ENCODE measurements around the gene PRSS1. TPM values are rescaled to one million over a fixed set of nuclear protein-coding genes. Genes with fewer than 3 reads are reported as not detected.

PRSS1 gene
- total and polyA plus RNA-seq, 2 experiments from 2014 or later: not detected

DNA sequence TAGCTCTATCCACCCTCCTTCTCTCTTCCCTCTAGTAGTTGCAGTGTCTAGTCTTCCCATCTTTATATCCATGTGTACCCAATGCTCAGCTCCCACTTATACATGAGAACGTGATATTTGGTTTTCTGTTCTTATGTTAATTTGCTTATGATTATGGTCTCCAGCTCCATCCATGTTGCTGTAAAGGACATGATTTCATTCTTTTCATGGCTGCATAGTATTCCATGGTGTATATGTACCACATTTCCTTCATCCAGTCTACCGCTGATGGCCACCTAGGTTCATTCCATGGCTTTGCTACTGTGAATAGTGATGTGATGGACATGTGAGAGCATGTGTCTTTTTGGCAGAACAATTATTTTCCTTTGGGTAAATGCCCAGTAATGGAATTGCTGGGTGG lies 28.0 kb downstream of the PRSS1 start:
- no peak overlapping the region for H3K4me3 Mint-ChIP-seq
- Histone ChIP-seq H3K36me3 (ENCODE audit: insufficient read depth) (no peaks in the 10 kb centered on the region), H3K9me2 (ENCODE audit: insufficient read depth) (no peaks in the 10 kb centered on the region), H3K4me2 (no peak overlapping the region), H3K27ac (ENCODE audit: low read depth) (no peak overlapping the region), H3F3A (replicated peaks; ENCODE audit: low read depth) (no peaks in the 10 kb centered on the region), H3K79me2 (replicated peaks; ENCODE audit: insufficient read depth) (no peaks in the 10 kb centered on the region), H4K20me1 (replicated peaks; ENCODE audit: insufficient read depth) (no peaks in the 10 kb centered on the region), H3K4me3 (no peak overlapping the region), H2AFZ (no peak overlapping the region), H3K4me1 (ENCODE audit: insufficient read depth) (no peaks in the 10 kb centered on the region), H3K27me3 (ENCODE audit: insufficient read depth) (no peaks in the 10 kb centered on the region)
- no peaks in the 10 kb centered on the region; the same call in 1 of the 3 replicates for H3K9me3 Mint-ChIP-seq
- H3K27ac Mint-ChIP-seq: no peak overlapping the region
- no peaks in the 10 kb centered on the region for H3K4me1 Mint-ChIP-seq
- DNase-seq (ENCODE audit: low spot score) (no peak), ATAC-seq (no peak)
- no peaks in the 10 kb centered on the region; the same call in 2 of the 3 replicates for H3K36me3 Mint-ChIP-seq (ENCODE audit: low read depth)
- H3K27me3 Mint-ChIP-seq (ENCODE audit: insufficient read depth, low read depth, poor library complexity): peaks cover 4% of the 10 kb centered on the region
- TF ChIP-seq ETS1 (IDR thresholded peaks at IDR 0.05) (no peak), ZNF331 (CRISPR knock-in tag; IDR thresholded peaks at IDR 0.05; ENCODE audit: low read depth) (no peak), JUNB (IDR thresholded peaks at IDR 0.05; ENCODE audit: unreplicated experiment) (no peak), EZH2phosphoT487 (IDR thresholded peaks at IDR 0.05; ENCODE audit: unreplicated experiment) (no peak), CTCF (conservative IDR thresholded peaks at IDR 0.05; ENCODE audit: low read depth in 2 of 2) (no peak)

- H3F3A ChIP-seq (replicated peaks; ENCODE audit: low read depth): no peaks in the 10 kb centered on the region
- DNase-seq (ENCODE audit: low spot score) (peak; percentile 97), ATAC-seq (peak; percentile 92)
- H3K27ac Mint-ChIP-seq: 0 out of 2 replicates have a peak overlapping the region, but pooled peaks have one; percentile 80
- no peak overlapping the region for H3K27ac ChIP-seq (ENCODE audit: low read depth)
- H3K27me3 Mint-ChIP-seq (ENCODE audit: insufficient read depth, low read depth, poor library complexity): peaks cover 4% of the 10 kb centered on the region
- H3K79me2 ChIP-seq (replicated peaks; ENCODE audit: insufficient read depth): no peaks in the 10 kb centered on the region
- peak overlapping the region; percentile 88 for H2AFZ ChIP-seq
- peak overlapping the region; percentile 51 for H3K4me3 ChIP-seq
- H3K4me3 Mint-ChIP-seq: peak overlapping the region; percentile 60; the same call in 2 of the 3 replicates
- no peaks in the 10 kb centered on the region for H3K36me3 ChIP-seq (ENCODE audit: insufficient read depth)
- peaks cover 3% of the 10 kb centered on the region; the same call in 2 of the 3 replicates for H3K9me3 Mint-ChIP-seq
- H3K4me1 Mint-ChIP-seq: peaks cover 6% of the 10 kb centered on the region; the same call in 2 of the 3 replicates
- H3K4me1 ChIP-seq (ENCODE audit: insufficient read depth): no peaks in the 10 kb centered on the region
- no peaks in the 10 kb centered on the region; the same call in 2 of the 3 replicates for H3K36me3 Mint-ChIP-seq (ENCODE audit: low read depth)
- TF ChIP-seq CTCF (conservative IDR thresholded peaks at IDR 0.05; ENCODE audit: low read depth in 2 of 2) (peak; percentile 96 to 98), JUNB (IDR thresholded peaks at IDR 0.05; ENCODE audit: unreplicated experiment) (no peak)
- H4K20me1 ChIP-seq (replicated peaks; ENCODE audit: insufficient read depth): no peaks in the 10 kb centered on the region
- H3K4me2 ChIP-seq: peak overlapping the region; percentile 67
- no peaks in the 10 kb centered on the region for H3K9me2 ChIP-seq (ENCODE audit: insufficient read depth)
- H3K27me3 ChIP-seq (ENCODE audit: insufficient read depth): no peaks in the 10 kb centered on the region
Measured at GRCh38 chr7:142782922-142783900, 33.9 kb downstream of the PRSS1 start.

Data from GM23338 (cell line).